Nucleus accumbens (tissue), 56 donors: ENCODE measurements around the gene LONP2.
"Not testable (repeated sequence)": the region's sequence is repeated elsewhere in the genome, so short reads cannot be mapped to it uniquely, and the experiment has no call there.

Experiments
- DNase-seq, 56 donors: peaks; one replicate each; lab custom pipeline; 2025; lab: John Stamatoyannopoulos, UW

The LONP2 gene

DNA sequence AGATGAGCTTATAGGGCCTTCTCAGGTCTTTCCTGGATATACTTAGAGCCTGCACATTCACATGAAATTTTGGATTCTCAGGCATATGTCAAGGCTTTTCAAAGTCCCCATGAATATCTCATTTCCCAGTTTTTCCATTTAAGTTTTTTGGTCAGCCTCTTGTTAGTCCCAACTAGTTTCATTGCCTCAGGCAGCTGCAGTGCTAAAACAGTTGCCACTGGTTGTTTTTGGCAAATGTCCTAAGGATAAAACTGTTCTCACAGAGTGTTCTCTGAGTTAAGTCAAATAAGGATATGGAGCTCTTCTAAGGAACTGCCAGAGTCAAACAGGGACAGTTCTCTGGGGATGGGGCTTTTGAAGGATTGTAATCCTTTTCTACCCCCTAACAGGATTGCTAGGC, 43.1 kb downstream of the LONP2 start:
- DNase-seq = no peak

DNA sequence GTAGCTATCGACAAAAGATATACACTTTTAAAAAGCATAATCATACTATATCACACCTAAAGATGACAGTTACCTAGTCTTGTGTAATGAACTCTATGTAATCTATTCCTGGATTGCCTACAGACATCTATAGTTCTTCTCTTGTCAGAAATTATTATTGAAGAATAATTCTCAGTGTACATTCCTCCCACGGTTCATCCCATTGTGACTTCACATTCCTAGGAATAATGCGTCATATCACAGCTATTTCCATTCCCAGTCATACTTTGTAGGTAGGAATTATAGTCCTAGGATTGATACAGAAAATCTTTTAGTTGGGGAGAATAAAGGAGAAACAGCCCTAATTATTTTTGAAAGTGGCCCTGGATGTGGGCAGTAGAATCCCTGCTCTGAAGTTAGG, 47.2 kb downstream of the LONP2 start:
- DNase-seq = no peak

DNA sequence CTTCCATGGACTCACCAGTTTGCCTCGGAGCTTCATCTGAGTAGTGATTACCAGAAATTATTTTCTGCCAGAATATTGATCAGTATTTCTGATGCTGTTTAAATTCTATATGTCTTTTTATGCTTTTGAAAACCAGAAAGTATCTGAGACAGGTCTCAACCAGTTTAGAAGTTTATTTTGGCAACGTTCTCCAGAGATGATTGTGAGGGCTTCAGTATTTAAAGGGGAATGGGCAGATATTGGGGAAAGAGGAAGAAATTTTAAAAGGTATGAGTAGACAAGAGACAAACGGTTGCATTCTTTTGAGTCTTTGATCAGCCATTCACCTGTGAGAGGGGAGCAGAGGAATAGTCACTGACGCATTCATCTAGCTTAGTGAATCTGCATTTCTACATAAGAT, 47.7 kb downstream of the LONP2 start:
- DNase-seq = no peak

DNA sequence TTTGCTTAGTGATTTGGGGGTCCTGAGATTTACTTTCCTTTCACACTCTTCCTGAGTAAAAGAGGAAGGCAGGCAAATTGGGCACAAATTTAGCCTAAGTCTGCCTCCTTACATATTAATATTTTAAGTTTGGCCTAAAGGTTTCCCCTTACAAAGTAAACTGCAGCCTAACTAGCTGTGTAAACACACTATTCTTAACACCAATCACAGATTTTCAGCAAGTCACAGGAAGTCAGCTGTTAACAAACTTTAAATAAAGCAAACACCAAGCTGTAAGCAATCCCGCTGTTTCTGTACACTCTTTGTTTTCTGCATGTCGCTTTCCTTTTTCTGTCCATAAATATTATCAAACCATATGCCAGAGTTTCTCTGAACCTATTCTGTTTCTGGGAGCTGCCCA, 48.4 kb downstream of the LONP2 start:
- DNase-seq = no peak

DNA sequence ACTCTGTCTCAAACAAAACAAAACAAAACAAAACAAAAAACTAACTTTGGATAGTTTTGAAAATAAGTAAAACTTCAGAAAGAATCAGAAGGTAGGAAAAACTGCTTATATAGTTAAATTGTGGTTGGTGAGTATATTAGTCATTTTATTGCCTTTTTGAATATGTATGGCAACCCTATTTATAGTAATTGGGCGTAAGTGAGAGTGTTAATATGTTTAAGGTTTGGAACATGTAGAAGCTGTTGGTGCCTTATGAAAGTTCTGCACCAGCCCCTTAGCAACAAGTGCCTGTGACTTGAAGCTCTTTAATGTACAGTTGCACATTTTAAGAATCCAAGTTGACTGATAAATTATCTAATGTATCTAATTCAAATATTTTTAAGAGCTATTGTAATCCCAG, 50.6 kb downstream of the LONP2 start:
- DNase-seq = no peak

DNA sequence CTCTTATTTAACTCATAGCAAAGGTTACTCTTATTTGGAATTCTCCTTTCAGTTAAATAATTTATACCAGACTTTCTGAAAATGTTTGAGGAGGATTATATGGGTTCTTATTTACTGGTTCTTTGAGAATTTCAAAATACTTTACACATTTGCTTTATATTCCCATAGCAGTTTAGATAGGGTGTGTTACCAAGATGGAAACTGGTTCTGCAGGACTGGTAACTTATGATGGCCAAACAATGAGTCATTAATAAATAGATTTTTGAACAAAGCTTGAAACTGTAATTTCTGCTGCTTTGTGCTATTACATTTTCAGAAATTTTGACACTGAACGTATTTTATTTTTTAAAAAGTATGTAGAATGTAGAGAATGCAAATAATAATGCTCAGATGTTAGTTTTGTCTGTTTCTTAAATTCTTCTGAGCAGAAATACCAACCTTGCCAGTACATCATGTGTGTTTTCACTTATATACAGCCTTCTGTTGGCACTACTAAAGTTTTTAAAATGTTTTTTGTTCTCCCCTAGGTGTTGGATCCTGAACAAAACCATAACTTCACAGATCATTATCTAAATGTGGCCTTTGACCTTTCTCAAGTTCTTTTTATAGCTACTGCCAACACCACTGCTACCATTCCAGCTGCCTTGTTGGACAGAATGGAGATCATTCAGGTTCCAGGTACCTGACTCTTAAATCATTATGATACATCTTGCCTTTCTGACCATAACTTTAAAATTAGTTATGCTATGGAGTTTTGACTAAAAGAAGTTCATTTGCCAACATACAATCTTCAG, 51.6 kb downstream of the LONP2 start:
- DNase-seq = no peak

DNA sequence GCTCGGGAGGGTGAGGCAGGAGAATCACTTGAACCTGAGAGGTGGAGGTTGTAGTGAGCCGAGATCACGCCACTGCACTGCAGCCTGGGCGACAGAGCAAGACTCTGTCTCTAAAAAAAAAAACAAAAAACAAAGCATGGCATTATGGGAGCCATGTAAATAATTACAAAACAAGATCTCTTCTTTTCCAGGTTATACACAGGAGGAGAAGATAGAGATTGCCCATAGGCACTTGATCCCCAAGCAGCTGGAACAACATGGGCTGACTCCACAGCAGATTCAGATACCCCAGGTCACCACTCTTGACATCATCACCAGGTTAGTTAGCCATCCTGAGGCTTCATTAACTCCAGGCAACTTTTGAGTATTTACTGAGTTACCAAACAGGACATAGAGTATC, 55.4 kb downstream of the LONP2 start:
- no peak for DNase-seq

DNA sequence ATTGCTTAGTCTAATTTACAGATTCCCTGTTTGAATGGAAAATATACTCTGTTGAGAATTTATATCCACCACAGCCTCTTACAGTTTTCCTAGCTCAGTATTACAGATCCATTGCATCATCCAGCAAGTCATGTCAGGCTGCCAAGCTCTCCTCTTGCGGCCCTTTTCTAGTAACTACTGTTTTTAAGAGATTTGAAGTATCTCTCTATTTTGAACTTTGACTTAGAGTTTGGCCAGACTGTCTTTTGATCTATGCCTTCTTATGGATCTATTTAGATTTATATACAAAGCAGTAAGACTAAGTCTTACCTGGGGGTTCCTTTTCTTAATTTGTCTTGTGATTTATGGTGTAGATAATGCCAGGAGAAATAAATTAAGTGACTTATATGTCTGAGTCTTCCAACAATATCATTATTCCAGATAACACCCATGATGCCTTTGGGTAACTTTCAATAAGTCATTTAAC, 56.3 kb downstream of the LONP2 start:
- DNase-seq = no peak

DNA sequence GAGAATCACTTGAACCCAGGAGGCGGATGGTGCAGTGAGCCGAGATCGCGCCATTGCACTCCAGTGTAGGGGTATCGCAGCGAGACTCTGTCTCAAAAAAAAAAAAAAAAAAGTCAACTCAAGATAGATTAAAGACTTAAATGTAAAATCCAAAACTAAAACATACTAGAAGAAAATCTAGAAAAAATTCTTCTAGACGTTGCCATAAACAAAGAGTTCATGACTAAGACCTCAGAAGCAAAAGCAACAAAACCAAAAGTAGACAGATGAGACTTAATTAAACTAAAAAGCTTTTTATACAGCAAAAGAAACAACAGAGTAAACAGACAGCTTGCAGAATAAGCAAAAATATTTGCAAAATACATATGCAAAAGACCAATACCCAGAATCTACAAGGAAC, 64.4 kb downstream of the LONP2 start:
- DNase-seq = no peak

DNA sequence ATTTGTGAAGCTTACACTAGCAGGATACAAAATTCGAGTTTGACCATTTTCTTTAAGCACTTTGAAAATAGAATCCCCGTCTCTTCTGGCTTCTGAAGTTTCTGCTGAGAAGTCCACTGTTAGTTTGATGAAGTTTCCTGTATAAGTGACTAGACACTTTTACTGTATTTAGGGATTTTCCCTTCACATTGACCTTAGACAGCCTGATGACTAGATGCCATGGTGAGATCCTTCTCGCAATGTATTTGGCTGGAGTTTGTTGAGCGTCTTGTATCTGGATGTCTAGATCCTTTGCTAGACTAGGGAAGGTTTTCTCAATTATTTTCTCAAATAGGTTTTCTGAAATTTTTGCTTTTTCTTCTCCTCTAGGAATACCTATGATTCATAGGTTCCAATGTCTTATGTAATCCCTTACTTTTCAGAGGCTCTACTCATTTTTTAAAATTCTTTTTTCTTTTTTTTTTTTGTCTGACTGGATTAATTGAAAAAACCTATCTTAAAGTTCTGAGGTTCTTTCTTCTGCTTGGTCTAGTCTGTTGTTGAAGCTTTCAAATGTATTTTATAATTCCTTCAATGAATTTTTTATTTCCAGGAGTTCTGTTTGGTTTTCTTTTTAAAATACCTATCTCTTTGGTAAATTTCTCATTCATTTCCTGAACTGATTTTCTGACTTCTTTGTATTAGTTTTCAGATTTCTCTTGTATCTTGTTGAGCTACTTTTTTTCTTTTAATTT, 67.0 kb downstream of the LONP2 start:
- no peak for DNase-seq

DNA sequence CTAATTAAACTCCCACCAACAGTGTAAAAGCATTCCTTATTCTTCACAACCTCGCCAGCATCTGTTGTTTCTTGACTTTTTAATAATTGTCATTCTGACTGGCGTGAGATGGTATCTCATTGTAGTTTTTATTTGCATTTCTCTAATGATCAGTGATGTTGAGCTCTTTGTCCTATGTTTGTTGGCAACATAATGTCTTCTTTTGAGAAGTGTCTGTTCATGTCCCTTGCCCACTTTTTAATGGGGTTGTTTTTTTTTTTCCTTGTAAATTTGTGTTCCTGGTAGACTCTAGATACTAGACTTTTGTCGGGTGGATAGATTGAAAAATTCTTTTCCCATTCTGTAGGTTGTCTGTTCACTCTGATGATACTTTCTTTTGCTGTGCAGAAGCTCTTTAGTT, 69.8 kb downstream of the LONP2 start:
- DNase-seq = not testable (repeated sequence)

DNA sequence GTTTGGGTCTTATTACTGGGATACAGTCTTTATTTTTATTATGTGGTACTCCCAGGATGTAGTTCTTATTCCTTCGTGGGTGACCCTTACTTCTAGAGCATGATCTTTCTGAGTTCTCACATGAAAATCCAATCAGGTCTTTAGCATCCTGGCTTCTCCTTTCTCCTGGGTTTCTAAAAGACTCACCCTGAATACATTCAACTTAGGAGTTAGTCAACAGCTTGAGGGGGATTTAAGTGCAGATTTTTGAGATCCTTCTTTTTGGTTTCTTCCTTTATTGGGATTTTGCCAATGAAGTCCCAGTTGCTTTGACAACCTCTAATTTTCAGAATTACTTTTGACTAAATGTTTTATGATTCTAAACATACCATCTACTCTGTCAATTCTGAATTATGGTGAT, 72.9 kb downstream of the LONP2 start:
- no peak for DNase-seq

DNA sequence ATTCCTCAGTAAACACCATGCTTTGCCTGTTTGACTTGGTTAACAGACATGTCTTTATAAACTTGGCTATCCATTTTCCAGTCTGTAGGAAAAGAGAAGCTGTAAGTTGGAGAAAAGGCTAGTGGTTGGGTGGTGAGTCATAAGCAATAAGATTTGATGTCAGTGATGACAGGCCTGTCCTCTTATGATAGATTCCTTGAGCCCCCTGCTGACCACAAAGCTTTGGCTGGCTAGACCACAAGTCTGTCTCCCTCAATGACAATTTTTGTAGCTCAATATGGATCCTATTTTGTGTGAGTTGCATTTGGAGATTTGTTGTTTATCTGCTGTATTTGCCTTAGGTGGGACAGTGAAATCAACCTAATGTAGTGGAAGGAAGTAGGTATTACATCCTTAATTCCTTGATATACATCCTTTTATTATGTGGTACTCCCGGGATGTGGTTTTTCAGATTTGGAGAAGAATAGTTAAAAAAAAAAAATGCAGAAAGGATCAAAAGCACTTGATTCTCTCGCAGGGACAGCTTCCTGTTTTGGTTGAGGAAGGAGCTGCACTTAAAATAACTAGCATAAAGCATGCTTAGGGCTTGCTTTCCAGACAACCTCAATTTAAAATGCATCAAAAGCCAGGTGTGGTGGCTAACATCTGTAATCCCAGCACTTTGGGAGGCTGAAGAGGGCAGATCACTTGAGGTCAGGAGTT, 73.7 kb downstream of the LONP2 start:
- no peak for DNase-seq

DNA sequence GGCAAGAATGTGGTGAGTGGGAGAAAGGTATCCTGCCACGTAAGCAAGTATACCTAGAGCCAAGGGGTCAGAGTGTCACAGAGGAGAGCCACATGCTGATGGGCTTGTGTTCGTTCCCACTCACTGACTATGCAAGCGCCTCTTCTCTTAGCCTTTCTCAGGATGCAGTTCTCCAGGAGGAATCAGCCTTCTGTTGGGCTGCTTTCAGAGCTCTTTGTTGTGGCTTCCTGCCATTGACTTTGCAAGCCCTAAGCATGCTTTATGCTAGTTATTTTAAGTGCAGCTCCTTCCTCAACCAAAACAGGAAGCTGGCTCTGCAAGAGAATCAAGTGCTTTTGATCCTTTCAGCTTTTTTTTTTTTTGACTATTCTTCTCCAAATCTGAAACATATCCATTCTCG, 74.5 kb downstream of the LONP2 start:
- peak in 6 of 56 donors; percentile 7 to 26 (median 12) for DNase-seq

DNA sequence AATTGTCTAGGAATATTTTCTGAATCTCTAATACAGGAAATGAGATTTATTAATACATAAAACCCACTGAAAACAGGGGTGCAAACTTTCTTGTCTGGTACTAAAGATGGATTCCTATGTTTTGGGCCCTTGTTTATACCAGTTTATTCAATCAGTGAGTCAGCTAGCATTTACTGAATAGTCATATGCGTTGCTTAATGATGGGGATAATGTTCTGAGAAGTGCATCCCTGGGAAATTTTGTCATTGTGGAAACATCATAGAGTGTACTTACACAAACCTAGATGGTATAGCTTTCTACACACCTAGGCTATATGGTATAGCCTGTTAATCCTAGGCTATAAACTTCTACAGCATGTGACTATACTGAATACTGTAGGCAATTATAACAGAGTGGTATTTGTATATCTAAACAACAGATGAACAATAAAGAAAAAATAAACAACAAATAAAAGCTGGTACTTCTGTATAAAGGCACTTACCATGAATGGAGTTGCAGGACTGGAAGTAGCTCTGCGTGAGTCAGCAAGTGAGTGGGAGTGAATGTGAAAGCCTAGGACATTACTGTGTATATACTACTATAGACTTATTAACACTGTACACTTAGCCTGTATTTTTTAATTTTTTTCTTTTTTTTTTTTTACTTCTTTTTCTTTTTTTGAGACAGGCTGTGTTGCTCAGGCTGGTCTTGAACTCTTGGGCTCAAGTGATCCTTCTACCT, 77.4 kb downstream of the LONP2 start:
- DNase-seq = no peak

DNA sequence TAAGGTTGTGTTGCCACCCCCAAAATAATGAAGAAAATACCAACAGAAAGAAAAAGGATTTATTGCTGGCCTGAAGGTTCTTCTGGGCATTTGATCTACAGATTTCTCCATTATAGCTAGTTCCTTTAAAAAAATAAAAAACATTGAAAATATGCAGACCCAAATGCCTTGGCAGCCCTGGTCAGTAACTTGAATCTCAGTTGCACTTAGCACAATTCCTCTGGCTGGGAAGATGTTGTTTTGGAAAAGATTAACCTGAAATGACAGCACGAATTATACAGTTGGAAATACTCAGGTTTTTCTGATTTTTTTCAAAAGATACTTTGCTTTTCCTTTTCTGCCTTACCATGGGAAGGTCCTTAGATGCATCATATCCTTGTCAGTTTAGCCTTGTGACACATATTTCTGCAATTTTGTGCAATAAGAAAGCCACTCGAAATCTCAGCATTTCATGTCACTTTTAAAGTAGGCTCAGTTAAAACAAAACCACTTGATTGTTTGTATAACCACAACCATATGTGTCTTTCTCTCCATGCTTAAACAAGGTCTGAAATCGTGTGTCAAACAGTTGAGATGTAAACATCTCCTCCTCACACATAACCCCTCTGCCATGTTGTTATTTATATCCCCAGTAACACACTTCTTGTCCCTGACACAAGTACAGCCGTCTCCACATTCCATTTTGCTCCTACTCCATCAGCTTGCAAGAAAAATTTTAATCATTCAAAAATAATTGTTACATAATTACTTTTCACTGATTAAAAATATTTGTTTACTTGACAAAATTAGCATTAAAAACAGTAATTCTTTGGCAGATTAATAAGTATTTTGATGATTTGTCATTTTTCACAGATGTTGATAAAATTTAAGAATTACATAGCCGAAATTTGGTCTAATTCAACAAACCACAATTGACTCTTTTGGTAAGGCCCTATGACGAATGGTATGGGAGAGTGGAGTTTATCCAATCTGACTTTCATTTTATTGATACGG, 80.0 kb downstream of the LONP2 start:
- no peak for DNase-seq

DNA sequence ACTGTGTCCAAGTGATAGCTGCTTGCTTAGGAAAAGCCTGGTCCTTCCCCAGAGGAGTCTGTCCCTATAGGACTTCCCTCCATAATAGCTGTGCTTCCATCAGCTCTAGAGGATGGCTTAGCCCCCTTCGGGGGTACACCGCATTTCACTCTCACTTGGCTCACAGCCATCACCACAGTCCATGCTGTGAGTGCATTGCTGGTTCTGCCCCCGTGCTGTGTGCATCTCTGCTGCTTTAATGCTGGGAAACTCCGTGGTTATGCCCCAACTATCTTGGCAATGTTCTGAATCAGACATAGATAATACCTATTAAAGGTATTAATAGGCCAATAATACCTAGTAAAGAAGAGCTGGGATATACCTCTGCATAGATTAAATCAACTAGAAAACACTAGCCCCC, 82.8 kb downstream of the LONP2 start:
- no peak for DNase-seq

DNA sequence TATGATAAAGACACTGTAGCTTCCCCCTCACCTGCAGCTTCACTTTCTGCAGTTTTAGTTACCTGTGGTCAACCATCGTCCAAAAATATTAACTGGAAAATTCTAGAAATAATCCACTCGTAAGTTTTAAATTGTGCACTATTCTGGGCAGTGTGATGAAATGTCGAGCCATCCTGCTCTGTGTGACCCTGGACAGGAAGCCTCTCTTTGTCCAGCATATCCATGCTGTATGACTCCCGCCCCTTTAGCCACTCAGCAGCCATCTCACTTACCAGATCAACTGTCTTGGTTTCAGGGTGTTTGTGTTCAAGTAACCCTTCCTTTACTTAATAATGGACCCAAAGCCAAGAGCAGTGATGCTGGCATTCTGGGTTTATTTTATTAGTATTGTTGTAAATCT, 85.0 kb downstream of the LONP2 start:
- no peak for DNase-seq

DNA sequence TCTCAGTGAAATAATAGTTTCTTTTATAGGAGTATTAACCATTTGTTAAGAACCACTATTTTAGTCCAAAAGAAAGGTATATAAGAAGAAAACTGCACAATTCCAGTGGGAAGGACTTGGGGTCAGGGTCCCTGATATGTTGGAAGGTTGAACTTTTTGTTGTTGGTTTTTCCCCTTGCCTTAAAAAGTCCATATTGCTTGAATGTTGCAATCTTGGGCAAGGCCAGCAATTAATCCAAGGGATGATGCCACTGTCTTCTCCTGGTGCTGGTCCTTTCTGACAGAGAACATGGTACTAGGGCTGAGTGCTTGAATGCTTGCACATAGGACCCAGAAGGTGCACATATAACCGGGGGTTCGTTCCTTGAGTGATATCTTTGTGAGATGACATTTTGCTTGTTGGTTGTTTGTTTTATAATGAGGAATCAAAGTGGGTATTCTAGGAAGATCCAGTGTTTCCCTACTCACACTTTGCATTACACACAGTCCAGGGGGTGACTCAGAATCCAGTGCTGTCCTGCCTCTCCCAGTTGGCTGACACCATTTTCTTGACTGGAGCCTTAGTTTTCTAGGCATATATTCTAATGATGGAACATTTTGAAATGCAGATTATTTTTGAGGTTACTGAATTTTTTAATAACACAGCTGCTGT, 86.2 kb downstream of the LONP2 start:
- DNase-seq = no peak
